Keratinocyte (primary cell): ENCODE measurements around the gene BANF2. TPM values are rescaled to one million over a fixed set of nuclear protein-coding genes. Genes with fewer than 3 reads are reported as not detected.

ENCODE experiments used
- DNase-seq: peaks from one replicate; pipeline ENCODE4 v3.0.0-alpha.2; 2011; ENCODE audit warnings: low read depth, missing footprints, low spot score
- FAIRE-seq: peaks from 2 replicates; lab custom pipeline; 2011; peaks lifted over from hg19 to GRCh38; lab: Jason Lieb, UNC
- H2AFZ ChIP-seq: 2 replicates; pipeline ENCODE4 v1.6.0; 2012; ENCODE audit warnings: low read length, control low read depth, inconsistent platforms; ENCODE audit not compliant: control insufficient read depth
- H3K27ac ChIP-seq: 2 replicates; pipeline ENCODE4 v1.5.1; 2011; ENCODE audit warnings: low read length; ENCODE audit not compliant: control insufficient read depth, insufficient read depth
- H3K27me3 ChIP-seq: 3 replicates; pipeline ENCODE4 v1.6.0; 2011; ENCODE audit warnings: low read length; ENCODE audit not compliant: control insufficient read depth, insufficient read depth; ENCODE audit errors: extremely low read depth
- H3K36me3 ChIP-seq, 2 experiments: 2 replicates in 1 of 2; 3 replicates in 1 of 2; pipeline ENCODE4 v1.5.1; 2011; ENCODE audit warnings: low read length in 2 of 2, mild to moderate bottlenecking in 1 of 2; ENCODE audit not compliant: control insufficient read depth in 2 of 2, insufficient read depth in 2 of 2; ENCODE audit errors: extremely low read depth in 1 of 2
- H3K4me1 ChIP-seq: 3 replicates; pipeline ENCODE4 v1.5.1; 2011; ENCODE audit warnings: low read length; ENCODE audit not compliant: control insufficient read depth, insufficient read depth; ENCODE audit errors: extremely low read depth
- H3K4me2 ChIP-seq: 3 replicates; pipeline ENCODE4 v1.6.0; 2011; ENCODE audit warnings: low read depth, low read length; ENCODE audit not compliant: control insufficient read depth, insufficient read depth; ENCODE audit errors: extremely low read depth
- H3K4me3 ChIP-seq, 3 experiments: fragments of 200-600 bp in 1 of 3; sonication (generic) in 1 of 3; 2 replicates in 2 of 3; 3 replicates in 1 of 3; pipeline ENCODE4 v1.5.1; 2011 to 2016; ENCODE audit warnings: low read length in 3 of 3, mild to moderate bottlenecking in 3 of 3, control low read depth in 2 of 3, inconsistent platforms in 1 of 3, low read depth in 1 of 3, mixed read lengths in 1 of 3, mixed run types in 1 of 3, moderate library complexity in 1 of 3; ENCODE audit not compliant: control insufficient read depth in 2 of 3, insufficient read depth in 2 of 3; ENCODE audit errors: extremely low read depth in 1 of 3
- H3K79me2 ChIP-seq: 2 replicates; pipeline ENCODE4 v1.6.0; 2012; ENCODE audit warnings: low read length; ENCODE audit not compliant: control insufficient read depth, insufficient read depth
- H3K9ac ChIP-seq: 3 replicates; pipeline ENCODE4 v1.6.0; 2011; ENCODE audit warnings: low read length; ENCODE audit not compliant: control insufficient read depth, insufficient read depth; ENCODE audit errors: extremely low read depth
- H3K9me1 ChIP-seq: 3 replicates; pipeline ENCODE4 v1.6.0; 2011; ENCODE audit warnings: low read length; ENCODE audit not compliant: control insufficient read depth, insufficient read depth; ENCODE audit errors: extremely low read depth
- H3K9me3 ChIP-seq: 2 replicates; pipeline ENCODE4 v1.5.1; 2012; ENCODE audit warnings: low read depth, low read length; ENCODE audit not compliant: control insufficient read depth
- H4K20me1 ChIP-seq: 3 replicates; pipeline ENCODE4 v1.6.0; 2011; ENCODE audit warnings: low read length; ENCODE audit not compliant: control insufficient read depth, insufficient read depth; ENCODE audit errors: extremely low read depth
- CTCF ChIP-seq, 3 experiments: IDR thresholded peaks in 1 of 3; conservative IDR thresholded peaks in 1 of 3; optimal IDR thresholded peaks in 1 of 3; 2 replicates in 2 of 3; 3 replicates in 1 of 3; pipeline versions ENCODE3 to v1.5.1; 2011; ENCODE audit warnings: low read length in 3 of 3, mild to moderate bottlenecking in 3 of 3, moderate library complexity in 2 of 3, control low read depth in 1 of 3, inconsistent platforms in 1 of 3; ENCODE audit not compliant: insufficient read depth in 2 of 3; ENCODE audit errors: extremely low read depth in 1 of 3
- EZH2 ChIP-seq: IDR thresholded peaks from one replicate; pipeline ENCODE4 v1.6.1; 2012; ENCODE audit warnings: inconsistent platforms, mild to moderate bottlenecking, low read length, moderate library complexity
- dilution Hi-C: fragments of 300-500 bp; cut with MboI; formaldehyde crosslinking; loops from one replicate; pipeline ENCODE4 v1.7.0; 2020; ENCODE audit warnings: low sequenced_read_pairs; ENCODE audit not compliant: extremely low pct_ligation_motif_present
- polyA plus RNA-seq, 5 experiments: library from polyadenylated mRNA; depleted of rRNA in 3 of 5; stranded (reverse) in 3 of 5; stranded (forward) in 1 of 5; unstranded in 1 of 5; fragments of >200 nt; gene quantifications; 1 replicate in 1 of 5; 2 replicates in 3 of 5; 3 replicates in 1 of 5; pipeline versions ENCODE4 v1.2.1 to v1.2.3, GENCODE V29; 2011 to 2012; ENCODE audit warnings: missing spikeins in 2 of 5, low read depth in 1 of 5, low replicate concordance in 1 of 5

Gene BANF2
- polyA plus RNA-seq, 1 donor (not counting 4 experiments of a cell fraction or from before 2014, with no cell fraction given) = not detected

GRCh38 chr20:17712201-17712600 is 12.4 kb downstream of the BANF2 start:
- FAIRE-seq = no peak
- Histone ChIP-seq H3K9me1 (no peaks in the 10 kb centered on the region), H3K9ac (no peak overlapping the region), H2AFZ (no peak overlapping the region), H3K4me3 (no peak overlapping the region), H3K36me3 (no peaks in the 10 kb centered on the region), H3K4me2 (no peak overlapping the region), H3K27me3 (no peaks in the 10 kb centered on the region), H3K4me1 (no peaks in the 10 kb centered on the region), H3K27ac (no peak overlapping the region), H3K79me2 (no peaks in the 10 kb centered on the region), H4K20me1 (no peaks in the 10 kb centered on the region), H3K9me3 (no peaks in the 10 kb centered on the region)
- no peak for TF ChIP-seq EZH2
- TF ChIP-seq CTCF (optimal IDR thresholded peaks at IDR 0.05 in 1 of 3, IDR thresholded peaks at IDR 0.05 in 1 of 3, conservative IDR thresholded peaks at IDR 0.05 in 1 of 3; ENCODE audit: extremely low read depth in 1 of 3, insufficient read depth in 2 of 3, low read length in 3 of 3) = no peak
- no peak for DNase-seq
- dilution Hi-C loops = no loop called here

- Histone ChIP-seq H3K36me3 (no peaks in the 10 kb centered on the region), H3K4me2 (no peak overlapping the region), H3K9me3 (no peaks in the 10 kb centered on the region), H3K27me3 (no peaks in the 10 kb centered on the region), H3K9ac (no peak overlapping the region), H3K9me1 (no peaks in the 10 kb centered on the region), H2AFZ (no peak overlapping the region), H3K79me2 (no peaks in the 10 kb centered on the region), H4K20me1 (no peaks in the 10 kb centered on the region), H3K4me1 (no peaks in the 10 kb centered on the region), H3K27ac (no peak overlapping the region), H3K4me3 (no peak overlapping the region)
- TF ChIP-seq EZH2 = no peak
- no peak for TF ChIP-seq CTCF (optimal IDR thresholded peaks at IDR 0.05 in 1 of 3, IDR thresholded peaks at IDR 0.05 in 1 of 3, conservative IDR thresholded peaks at IDR 0.05 in 1 of 3; ENCODE audit: extremely low read depth in 1 of 3, insufficient read depth in 2 of 3, low read length in 3 of 3)
- no peak for DNase-seq
- dilution Hi-C loops = no loop called here
- no peak for FAIRE-seq
These were observed 12.9 kb downstream of the BANF2 start for GRCh38 chr20:17712708-17713107.
